ENCODE measurements around the gene LELP1. TPM values are rescaled to one million over a fixed set of nuclear protein-coding genes. Genes with fewer than 3 reads are reported as not detected.

LELP1 gene
- total and polyA plus RNA-seq, 2 of the 8 experiments (the other 6 are each of a cell fraction or from before 2014, with no cell fraction given), result not detected

- TF ChIP-seq CTCF (IDR thresholded peaks at IDR 0.05; ENCODE audit: control extremely low read depth in 1 of 3, insufficient read depth in 1 of 3, low read depth in 1 of 3, low read length in 3 of 3) (no peak), POLR2AphosphoS5 (IDR thresholded peaks at IDR 0.05; ENCODE audit: low read depth, low read length) (no peak)
Observed at GRCh38 chr1:153251562-153251961, 48.3 kb downstream of the LELP1 start (continued).

Measured in H1 (cell line).